HG02885 (cell line): ENCODE results near the gene ENTHD1.

Experiments used
- ATAC-seq: cut with Tn5 transposase; IDR thresholded peaks from one replicate; pipeline ENCODE4 v1.9.1; 2021; ENCODE audit warnings: mild to moderate bottlenecking; ENCODE audit not compliant: unreplicated experiment, poor library complexity

The ENTHD1 gene, protein sequence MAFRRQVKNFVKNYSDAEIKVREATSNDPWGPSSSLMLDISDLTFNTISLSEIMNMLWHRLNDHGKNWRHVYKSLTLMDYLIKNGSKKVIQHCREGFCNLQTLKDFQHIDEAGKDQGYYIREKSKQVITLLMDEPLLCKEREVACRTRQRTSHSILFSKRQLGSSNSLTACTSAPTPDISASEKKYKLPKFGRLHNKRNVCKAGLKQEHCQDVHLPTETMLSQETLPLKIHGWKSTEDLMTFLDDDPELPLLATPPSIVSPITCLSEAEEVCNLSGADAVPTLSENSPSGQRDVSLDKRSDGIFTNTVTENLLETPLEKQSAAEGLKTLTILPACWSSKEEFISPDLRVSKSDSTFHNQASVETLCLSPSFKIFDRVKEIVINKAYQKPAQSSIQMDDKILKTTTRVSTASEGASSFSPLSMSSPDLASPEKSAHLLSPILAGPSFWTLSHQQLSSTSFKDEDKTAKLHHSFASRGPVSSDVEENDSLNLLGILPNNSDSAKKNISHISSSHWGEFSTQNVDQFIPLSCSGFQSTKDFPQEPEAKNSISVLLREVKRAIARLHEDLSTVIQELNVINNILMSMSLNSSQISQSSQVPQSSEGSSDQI

DNA sequence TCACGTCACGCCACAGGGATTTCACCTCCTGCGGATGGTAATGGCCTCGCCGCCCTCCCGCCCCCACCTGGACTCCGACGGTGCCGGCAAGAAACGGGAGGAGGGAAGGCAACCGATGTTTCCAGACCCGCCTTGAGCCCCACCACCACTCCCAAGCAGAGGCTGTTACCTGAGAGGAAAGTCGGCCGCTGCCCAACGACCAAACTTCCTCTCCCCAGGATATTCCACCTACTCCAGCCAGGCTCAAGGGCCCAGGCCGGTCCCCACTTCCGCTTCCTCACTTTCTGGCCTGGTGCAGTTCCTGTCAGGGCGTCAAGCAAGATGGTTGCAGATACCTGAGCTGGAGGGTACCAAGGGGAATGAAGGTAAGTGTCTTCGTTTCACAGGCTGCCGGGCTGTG lies at the start of gene ENTHD1:
ENTHD1 (minus strand) TSS at position 235 of the 400 bp plus-strand sequence. CDS start 6,012 bp downstream, outside the sequence.
- ATAC-seq = no peak

DNA sequence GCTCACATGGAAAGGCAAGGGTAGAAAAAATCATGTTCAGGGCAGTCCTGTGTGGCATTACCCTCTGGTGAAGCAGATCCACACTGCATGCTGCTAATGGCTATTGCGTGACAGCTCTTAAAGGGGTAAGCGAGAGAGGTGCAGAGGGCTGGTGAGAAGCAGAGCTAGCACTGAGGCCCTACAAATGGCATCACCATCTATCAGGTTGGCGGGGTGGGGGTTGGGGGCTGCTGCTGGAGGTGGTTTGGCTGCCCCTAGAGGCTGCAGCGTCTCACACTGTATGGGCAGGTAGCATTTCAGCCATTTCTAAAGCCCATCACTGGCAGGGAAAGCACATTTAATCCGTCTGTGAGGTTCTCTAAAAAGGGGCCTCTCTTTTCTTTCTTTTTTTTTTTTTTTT lies 49.8 kb upstream of the ENTHD1 start:
- ATAC-seq = no peak

DNA sequence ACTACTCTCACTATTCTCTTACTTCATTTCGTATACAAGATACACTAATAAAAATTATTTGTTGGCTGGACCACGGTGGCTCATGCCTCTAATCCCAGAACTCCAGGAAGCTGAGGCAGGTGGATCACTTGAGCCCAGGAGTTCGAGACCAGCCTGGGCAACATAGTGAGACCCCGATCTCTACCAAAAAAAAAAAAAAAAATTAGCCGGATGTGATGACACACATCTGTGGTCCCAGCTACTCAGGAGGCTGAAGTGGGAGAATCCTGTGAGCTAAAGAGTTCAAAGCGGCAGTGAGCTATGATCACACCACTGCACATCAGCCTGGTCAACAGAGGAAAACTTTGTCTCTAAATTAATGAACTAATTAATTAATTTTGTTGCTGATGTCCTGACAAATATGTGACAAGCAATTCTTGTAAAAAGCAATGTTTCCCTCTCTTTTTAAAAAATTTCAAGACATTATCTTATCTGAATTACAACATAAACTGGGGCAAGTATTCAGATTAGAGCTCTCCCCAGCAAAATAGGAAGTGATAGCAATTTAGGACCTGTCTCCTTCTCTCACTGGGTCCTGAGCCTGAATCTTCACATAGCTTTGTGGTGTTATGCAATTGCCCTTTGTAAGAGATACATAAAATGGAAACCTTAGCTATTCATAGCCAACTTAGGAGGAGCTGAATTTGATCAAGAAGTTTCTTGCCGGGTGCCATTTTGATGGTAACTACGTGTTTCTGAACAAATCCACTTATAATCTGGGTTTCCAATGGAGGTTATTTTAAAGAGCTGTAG lies 49.1 kb upstream of the ENTHD1 start:
- ATAC-seq = no peak

DNA sequence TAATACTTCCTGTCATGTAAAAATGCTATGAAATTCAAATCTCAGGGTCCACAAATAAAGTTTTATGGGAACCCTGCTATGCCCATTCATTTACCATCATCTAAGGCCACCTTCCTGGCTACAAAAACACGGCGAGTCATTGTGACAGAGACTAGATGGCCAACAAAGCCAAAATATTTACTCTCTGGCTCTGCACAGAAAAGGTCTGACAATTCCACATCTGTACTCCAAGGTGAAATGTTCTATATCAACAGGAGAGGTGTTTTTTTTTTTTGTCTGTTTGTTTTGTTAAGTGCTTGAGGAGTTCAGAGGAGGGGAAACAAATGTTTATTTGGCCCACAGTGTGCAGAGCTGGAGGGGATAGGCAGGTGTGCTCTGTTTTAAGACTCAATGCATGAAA lies 48.0 kb upstream of the ENTHD1 start:
- ATAC-seq = no peak

DNA sequence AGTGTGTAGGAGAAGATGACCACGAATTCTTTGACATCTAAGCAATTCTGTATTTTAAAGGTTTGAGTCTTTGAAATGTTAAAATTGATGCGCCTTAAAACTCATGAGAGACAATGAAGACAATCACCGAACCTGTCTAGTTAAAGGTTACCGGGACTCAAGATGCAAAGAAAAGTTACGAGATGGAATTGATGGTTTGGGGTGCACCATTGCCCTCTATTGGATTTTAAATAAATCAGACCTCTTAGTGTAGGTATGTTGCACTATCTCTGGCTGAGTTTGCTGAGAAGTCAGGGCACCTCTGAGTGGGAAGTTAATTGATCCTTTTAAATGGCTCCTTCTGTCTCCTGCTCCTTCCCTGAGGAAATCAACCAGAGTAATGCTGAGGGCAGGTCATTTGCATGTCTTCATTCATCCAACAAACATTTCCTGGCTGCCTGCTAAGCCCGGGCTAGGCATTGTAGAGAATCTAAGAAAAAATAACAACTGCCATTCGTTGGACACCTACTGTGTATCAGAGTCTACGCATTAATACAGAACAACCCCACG lies 47.3 kb upstream of the ENTHD1 start:
- ATAC-seq = no peak

DNA sequence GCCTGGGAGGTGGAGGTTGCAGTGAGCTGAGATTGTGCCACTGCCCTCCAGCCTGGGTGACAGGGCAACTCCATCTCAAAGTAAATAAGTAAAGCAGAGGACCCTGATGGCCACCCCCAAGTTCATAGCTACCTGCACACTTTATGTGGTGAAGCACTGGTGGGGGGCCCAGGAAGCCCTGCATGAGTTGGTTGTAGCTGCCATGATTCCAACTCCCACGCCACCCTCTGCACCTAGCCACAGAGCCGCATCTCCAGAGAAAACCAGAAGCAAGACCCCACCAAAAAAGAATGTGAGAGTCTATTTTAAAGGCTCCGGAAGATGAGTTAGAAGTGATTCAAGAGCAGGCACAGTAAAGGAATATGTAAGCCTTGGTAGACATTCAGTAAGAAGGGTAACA lies 46.3 kb upstream of the ENTHD1 start:
- ATAC-seq = no peak

DNA sequence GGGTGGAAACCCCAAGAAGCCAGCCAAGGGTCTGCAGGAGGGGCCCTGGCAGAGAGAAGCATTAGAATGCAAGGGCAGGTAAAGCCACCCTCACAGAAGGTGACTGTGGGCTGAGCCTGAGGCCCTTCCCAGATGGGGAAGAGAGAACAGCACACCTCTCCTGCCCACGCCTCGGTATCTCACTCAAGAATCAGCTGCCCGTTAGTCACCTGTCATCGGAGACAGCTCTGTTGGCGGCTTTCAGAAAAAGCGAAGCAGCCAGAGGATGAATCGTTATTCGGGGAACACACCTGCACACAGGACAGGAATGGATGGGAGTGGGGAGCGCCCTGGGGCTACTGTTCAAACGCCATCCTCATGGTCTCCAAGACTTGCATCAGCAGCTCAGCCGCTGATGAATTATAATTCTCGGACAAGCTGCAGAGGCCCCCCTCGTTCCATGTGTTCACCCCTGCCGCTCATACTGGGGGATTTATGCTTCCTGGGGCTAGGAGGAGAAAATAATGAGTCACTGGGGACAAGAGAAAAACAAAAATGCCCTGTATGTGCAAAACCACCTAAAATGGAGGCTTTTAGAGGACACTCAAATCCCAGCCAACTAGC lies 45.0 kb upstream of the ENTHD1 start:
- ATAC-seq = no peak

DNA sequence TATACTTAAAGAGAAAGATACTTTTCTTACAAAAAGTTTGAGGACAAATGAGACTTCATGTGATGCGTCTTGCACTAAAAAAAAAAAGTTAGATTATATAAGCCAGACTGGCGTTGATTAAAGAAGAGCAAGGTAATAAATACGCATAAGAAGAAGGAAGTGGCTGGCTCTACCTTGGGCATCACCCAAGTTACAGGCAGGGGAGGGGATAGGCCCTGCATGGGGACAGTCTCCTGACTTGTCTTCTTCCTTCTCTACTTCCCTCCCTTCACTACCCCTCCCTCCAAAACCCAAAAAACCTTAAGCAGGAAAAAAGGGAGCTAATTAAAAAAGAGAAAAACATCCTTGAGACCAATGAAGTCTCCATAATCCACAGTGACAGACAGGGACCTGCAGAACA lies 44.3 kb upstream of the ENTHD1 start:
- ATAC-seq = no peak

DNA sequence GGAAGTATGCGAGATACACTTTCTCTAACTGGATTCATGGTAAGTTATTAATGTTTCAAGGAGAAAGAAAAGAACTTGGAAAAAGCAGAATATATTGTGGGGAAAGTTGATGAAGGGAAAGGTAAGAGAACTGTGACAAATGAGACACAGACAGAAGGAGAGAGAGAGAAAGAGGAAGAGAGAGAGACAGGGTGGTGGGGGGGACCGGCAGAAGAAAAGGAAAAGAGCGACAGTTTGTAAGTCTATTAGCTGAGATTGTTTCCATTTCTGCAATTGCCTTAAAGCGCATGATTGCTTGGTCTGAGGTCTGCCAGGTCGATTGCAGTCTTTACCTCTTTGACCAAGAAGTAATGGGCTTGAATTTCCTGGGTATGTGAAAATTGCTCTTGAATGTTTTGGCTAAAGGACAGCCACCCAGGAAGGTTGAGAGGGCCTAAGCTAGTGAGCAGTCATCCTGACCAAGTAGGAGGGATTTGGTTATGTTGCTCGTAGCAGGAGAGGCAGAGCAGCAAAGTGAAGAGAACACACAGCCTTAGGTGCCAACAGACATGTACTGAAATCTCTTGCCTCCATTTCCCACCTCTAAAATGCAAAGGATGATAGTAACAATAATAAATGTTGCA lies 43.1 kb upstream of the ENTHD1 start:
- ATAC-seq = no peak

DNA sequence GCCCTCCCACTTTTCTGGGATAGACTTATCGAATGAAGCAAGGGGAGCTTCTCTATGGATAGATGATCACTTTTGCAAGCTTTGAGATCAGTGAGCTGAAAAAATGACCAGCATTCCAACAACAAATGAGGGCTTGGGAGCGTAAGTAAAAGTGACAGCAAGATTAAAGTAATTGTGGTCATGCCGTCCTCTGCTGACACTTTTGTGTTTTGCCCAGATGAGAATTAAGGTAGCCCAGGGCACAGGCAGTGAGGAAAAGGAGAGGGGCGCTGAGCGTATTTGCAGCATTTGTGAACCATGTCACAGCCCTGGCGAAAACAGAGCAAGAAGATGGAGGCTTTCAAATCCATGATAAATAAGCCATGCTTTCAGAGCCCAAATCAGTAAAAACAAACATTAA lies 42.1 kb upstream of the ENTHD1 start:
- ATAC-seq = no peak

DNA sequence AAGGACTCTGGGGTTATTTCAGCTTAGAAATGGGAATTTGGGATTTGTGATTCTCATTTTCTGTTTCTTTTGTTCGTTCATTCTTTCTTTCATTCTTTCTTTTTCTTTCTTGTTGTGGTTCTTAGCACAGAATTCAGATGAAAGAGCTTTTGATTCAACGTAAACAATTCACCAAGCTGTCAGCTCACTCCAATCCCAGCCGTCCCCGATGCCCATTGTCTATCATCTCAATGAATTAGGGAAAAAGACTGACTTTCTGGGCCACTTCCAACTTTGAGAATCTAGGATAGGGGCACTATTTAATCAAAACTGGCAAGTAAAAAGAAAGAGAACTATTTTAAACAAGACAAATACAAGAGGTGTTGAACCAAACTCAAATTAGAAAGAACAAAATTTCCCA lies 41.6 kb upstream of the ENTHD1 start:
- no peak for ATAC-seq

DNA sequence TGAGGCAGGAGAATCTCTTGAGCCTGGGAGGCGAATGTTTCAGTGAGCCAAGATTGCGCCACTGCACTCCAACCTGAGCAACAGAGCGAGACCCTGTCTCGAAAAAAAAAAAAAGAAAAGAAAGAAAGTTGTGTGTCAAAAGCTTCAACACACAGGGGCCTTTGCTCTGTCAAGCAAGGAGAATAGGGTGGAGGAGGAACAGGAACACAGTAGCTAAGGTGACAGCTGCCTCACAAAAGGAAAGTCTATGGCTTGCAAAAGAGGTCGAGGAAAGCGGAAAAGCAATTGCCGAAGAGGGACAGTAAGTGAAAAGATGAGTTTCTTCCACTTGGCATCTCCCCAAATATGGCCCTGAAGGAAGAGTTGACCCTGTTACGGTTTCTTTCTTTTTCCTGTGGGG lies 40.2 kb upstream of the ENTHD1 start:
- no peak for ATAC-seq

DNA sequence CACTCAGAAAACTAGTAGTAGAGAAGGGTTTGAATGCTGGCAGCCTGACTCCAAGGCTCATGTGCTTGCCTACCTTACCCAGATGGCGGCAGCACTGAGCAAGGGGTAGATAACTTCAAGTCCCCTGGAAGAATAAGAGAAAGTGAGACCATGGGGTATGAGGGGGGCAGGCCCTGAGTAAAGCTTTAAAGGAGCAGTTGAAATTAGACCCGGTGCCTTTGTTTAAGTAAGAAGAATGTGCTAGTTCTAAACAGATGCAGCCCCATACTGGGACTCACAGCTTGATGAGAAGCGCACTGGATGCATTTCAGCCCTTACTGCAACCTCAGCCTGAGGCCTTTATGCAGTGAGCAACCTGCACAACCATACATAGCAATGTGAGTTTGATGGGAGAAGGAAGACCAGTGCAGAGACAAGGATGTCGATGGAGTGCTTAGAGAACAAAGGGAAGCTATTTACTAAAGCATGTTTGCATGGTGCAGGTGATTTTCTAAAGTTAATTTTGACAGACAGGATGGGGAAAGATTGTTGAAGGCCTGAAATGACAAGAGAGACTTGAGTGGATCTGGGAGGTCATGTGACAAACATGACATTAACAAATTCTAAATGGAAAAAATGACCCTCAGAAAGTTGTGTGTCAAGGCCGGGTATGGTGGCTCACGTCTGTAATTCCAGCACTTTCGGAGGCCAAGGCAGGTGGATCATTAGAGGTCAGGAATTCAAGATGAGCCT lies 39.5 kb upstream of the ENTHD1 start:
- no peak for ATAC-seq

DNA sequence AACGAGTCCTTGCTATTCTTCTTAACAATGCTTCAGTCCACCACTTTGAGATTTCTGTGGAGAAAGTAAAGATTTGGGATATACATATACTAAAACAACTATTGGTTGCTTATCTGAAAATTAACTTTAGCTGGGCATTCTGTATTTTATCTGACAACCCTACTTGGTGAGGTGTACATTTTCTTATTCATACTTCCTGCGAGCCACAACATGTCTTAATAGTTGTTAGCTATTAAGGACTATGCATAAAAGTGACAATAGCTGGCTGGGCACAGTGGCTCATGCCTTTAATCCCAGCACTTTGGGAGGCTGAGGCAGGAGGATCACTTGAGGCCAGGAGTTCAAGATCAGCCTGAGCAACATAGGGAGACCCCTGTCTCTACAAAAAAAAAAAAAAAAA lies 38.6 kb upstream of the ENTHD1 start:
- no peak for ATAC-seq

DNA sequence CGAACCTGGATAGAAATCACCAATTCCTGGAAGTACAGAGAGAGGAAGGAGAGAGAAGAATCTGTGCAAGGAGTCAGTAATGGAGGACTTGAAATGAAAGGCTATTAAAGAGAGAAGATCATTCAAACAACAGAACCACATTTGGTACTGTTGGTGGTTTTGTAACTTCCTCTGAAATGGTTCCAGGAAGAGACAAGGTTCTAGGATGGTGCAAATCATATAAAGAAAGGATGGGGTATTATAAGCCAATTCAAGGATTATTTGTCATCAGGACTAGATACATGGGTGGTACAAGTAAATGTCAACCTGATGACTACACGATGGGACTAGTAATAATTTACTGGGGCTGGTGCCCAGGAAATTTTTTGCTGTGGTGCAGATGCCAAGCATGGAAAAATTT lies 37.7 kb upstream of the ENTHD1 start:
- no peak for ATAC-seq

DNA sequence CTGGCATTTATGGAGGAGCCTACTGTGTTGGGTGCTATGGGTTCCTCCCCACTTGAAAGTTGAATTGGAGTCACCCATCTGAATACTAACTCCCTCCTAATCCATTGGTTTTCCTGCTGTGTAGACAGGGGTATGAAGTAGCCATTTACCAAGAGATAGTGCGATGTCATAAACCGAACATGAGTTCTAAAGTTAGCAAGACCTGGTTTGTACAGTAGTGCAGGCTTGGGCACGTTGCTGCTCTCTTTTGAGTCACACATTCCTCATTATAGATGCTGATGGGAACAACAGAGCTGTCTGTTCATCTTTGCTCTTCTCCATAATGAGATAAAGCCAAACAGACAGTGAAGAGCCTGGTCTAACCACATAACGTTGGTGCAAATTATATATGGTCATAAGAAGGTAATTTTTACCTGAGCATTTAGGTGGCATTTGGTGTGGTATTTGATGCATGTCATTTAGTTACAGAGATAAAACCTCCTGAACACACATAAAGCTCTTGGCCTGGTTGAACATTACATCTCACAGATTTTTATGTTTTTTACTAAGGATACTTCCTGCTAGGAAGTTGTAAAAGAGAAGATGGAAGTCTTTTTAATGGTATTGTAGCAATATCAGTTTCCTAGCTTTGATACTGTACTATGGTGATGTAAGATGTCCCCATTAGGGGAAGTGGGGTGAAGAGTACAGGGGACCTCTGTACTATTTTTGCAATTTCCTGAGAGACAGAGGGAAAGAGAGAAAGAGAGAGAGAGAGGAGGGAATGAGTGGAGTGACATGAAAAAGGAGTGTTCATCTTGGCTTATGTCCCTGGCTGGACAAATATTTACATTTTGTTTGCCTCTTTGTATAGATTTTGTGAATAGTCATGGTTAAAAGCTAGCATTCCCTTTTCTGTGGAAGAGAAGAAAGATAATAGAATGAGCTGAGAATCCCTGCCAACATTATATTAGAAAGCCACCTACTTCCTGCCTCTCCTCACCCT lies 35.3 kb upstream of the ENTHD1 start:
- no peak for ATAC-seq

DNA sequence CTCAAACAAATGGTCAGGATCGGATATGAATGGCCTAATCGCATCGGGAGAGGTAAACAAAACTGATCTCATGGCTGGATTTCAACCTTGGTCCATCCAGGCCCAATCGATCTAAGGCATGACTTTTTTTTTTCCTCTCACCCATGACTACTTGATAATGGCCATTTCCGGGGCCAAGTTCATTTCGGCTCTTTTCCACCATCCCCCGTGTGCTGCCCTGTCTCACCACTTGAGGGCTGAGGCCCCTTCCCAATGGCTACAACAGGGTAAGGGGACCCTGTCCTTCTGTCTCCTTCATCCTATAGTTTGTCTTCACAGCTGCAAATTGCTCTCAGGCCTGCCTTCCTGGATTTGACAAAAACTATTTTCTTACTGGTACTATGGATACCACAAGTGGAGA lies 34.0 kb upstream of the ENTHD1 start:
- no peak for ATAC-seq

DNA sequence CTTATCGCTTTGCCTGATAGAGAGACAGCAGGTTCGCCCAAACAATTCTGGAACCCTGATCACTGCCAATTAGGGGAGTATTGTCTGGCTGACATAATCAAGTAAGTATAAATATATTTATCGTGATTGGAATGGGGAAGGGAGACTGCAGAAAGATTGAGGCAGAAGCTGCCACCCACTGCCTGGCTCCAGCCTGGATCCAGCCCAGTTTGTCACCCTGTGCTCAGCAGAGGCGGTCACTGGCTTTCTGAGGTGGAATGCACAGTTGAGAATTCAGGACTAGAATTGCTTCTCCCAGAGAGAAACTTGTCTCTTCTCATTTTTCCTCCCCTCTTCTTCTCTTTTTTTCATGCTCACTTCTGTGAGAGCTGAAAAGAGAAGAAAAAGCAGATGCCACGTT lies 33.2 kb upstream of the ENTHD1 start:
- no peak for ATAC-seq
